HG03095 (cell line): ENCODE measurements around the gene NEGR1.

Experiments used
- ATAC-seq: cut with Tn5 transposase; IDR thresholded peaks from one replicate; pipeline ENCODE4 v1.9.1; 2021; ENCODE audit warnings: moderate library complexity; ENCODE audit not compliant: unreplicated experiment

Gene NEGR1

DNA sequence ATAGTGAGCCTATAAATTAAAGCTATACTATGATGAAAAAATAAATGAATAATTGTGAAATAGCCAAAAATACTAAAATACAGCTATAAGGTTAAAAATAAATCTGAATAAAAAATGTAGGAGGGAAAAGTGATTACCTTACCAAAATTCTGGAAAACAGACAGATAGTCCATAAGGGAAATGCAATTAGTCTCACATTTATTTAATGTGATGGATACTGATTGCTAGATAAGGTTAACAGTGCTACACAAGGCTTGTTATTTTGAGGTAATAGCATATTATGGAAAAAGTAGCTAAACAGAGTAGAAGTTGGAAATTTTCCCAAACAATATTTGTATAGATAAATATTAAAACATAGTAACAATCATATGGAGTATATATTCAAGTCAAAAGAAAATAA is 413.0 kb downstream of the NEGR1 start:
- ATAC-seq, result no peak

DNA sequence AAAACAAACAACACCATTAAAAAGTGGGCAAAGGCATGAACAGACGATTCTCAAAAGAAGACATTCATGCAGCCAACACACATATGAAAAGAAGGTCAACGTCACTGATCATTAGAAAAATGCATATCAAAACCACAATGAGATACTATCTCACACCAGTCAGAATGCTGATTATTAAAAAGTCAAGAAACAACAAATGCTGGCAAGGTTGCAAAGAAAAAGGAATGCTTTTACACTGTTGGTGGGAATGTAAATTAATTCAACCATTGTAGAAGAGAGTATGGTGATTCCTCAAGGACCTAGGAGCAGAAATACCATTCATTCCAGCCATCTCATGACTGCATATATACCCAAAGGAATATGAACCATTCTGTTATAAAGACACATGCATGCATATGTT is 419.6 kb downstream of the NEGR1 start:
- ATAC-seq, result no peak

DNA sequence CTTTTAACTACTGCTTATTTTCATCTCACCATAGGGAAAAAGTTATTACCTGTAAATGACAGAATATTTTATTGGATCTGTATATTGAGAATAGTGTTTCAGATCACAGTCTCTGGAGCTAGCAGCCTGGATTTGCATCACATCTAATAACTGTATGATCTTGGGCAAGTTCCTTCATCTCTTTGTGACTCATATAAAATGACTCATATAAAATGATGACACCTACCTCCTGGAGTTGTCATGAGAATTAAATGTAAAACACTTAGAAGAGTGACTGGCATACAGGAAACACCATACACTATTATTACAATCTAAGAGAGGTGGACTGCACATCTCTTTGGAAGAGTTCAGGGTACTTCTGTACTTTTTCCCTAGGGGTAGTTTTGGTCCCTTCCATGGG is 421.3 kb downstream of the NEGR1 start:
- no peak for ATAC-seq

DNA sequence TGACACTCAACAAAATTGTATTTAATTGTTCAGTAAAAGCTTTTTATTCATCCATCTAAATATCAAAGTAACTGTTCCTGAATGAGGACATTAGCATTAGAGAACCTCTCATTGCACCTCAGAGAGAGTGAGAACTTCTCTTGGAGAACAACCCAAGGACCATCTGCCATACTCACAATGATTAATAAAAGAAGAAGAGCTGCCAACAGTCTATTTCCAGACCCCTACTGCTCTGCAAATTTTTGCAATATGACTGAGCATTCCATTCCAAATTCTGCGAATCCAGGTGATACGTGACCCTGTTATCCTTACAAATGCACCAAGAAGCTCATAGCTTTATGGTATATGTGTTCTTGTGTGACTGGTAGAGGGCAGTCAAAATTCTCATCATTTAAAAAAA is 422.5 kb downstream of the NEGR1 start:
- no peak for ATAC-seq

DNA sequence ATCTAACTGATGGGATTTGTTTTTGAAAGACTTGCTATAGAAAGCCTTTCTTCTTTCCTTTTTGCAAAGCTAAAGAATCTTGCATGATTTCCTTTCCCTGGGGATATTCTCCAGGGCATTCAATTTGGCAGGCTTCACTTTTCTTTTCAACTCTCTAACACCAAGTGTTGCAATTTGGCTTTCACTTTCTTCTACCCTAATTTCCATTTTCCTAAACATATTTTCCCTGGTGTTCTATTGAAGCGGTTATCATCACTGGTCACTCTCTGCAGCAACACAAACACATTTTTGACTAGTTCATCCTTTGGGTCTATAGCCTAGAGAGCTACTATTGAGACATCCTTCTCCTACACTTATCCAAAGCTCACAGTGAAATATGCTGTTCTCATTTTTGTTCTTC is 424.5 kb downstream of the NEGR1 start:
- no peak for ATAC-seq

DNA sequence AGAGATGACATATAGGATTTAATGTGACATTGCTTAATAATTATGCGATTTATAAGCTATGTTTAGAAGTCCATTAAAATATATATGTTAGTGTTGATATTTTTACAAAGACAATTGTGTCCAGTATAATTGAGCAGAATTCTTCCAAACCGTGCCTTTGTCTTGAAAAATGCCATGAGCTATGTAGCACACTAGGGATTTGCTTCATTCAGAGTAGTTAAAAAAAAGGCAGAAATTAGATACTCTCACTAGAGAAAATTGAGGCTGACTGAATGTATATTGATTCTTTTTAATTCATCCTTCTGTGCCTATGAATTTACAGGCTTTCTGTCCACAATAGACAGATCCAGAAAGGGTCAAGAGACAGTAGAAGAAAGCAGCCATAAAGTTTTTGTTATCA is 429.0 kb downstream of the NEGR1 start:
- ATAC-seq, result no peak

DNA sequence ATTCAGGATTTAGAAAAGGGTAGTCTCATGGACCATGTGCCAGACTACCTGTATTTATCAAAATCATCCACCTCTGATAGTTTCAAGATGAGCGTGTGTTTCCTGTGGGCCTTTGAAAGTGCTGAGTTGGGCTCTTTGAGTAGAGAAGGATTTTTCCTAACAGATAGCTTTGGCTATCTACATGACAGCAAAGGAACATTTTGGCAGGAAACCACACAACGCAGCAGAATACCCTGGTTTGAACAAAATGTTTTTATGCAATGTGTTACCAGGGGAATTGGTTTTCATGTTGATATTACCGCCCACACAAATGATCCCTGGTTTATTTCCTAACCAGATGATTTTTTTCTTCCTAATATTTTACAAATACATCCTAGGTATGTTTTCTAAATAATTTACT is 431.4 kb downstream of the NEGR1 start:
- no peak for ATAC-seq

DNA sequence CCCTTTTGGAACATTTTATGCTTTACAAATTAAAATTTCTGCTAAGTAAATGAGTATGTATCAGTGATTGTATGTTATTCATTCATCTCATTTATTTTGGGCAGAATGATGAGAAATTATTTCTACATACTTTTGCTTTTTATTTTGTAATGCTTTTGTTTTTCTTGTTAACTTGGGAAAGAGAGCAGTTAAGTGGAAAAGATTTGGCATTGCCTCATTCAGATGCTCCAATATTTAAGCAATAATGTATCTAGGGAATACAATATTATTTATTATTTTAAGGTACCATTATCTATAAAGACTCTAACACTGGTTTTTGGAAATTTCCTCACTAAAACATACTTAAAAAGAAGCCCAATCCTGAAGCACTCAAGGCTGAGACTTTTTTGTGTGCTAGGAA is 431.8 kb downstream of the NEGR1 start:
- no peak for ATAC-seq

DNA sequence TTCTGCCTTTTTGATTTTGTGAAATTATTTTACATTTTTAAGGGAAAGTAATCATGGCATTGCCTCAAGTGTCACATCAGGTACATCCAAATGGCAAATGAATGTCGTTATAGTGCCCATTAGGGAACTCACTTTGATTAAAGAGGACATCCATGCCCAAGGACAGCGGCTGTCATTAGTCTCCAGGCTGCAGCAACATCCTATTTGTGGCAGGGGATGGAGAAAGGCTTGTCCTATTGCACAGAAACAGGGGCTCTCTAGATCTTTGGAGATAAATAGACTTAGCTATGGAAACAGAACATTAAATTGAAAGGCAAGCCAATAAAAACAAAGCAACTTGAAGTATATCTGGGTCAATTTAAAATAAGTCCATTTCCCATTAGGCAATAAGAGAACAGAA is 439.3 kb downstream of the NEGR1 start:
- no peak for ATAC-seq

DNA sequence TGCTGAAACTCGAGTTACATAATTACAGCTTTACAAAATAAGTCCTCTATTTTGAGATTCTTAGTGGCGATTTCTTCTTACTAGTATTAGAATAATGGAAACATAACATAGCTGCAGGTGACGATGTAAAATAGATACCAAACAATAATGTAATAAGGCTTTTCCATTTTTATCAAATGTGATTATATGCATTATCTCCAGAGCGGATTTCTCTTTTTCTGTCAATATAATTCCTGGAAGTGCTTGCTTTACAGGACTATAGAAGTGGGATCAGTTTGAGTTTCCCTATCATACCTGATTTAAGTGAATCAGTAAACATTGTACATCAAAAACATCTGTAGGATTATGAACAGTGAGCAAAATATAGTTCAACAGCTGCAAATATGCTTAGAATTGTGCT is 442.5 kb downstream of the NEGR1 start:
- no peak for ATAC-seq

DNA sequence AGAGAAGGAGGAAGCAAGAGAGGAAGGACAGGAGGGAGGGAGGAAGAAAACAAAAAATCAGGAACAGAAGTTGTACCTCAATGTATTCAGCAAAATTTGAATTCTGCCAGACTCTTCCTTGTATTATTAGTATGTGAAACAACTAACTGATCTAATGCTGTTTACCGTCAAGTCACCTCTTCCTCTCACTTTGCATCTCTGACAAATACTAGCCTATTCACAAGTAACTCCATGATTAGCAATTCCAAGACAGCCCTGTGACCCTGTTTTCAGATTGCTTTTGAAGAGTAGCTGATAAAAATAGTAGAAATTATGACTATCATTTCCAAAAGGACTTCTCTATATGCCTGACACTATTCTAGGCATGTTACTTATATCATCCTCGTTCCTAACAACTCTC is 445.4 kb downstream of the NEGR1 start:
- ATAC-seq, result no peak

DNA sequence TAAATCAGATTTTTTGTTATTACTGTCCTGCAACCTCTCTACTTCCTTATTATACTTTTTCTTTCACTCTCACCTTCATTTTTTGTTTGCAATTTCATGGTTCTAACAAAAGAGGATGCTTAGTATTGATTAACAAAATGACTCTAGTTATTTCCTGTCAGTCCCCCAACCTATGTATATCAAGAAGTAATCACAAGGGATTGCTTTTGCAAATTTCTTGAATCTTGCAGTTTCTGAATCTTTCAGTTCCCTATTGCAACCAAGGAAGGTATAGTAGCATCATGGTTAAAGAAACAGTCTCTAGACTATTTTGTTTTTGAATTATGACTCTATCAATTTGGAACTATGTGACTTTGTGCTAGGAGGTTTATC is 446.9 kb downstream of the NEGR1 start:
- ATAC-seq, result peak; percentile 62

DNA sequence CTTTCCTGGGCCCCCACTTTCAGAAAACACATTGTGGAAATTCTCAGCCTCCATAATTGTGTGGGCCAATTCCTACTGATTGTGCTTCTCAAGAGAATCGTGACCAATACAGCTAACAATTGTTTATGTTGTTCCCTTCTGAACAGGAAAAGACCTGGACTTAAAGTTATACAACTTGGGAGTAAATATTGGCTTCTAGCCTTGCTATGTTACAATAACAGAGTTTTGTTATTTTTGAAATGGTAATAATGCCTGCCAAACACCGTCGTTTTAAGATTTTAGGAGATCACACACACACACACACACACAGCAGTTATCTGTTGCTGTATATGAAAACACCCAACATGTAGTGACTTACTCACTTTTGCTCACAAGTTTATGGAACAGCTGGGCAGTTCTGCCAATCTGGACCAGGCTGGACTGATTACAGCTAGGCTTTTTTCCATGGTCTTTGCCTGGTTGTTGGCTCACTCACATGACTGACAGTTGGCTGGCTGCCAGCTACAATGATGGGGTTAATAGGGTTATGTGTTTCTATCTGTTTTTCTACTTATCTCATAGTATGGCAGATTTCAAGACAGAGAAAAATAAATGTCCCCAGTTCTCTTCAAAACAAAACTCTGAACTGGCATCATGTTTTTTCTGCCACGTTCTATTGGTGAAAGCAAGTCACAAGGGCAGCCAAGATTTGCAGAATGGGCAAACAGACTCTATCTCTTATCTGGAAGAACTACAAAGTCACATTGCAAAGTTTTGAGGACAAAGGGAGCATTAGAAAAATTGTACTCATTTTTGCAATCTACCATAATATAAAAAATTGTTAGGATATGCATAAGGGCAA is 447.5 kb downstream of the NEGR1 start:
- no peak for ATAC-seq

DNA sequence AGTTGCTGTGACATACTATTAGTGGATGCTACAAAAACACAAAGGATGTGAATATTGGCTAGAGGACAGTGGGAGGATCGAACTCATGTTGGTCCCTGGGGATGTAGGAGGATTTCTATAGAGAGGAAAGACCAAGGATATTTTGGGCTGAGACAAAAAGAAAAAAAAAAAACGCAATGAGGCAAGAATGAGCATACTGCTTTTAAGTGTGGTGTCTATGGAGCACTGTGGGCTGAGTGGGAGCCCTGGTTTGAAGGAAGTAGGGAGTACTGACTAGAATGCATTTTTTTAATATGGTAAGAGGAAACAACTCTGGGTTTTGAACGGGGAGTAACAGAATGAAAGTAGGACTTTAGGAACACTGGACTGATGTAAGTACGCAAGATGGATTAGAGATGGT is 450.7 kb downstream of the NEGR1 start:
- no peak for ATAC-seq

DNA sequence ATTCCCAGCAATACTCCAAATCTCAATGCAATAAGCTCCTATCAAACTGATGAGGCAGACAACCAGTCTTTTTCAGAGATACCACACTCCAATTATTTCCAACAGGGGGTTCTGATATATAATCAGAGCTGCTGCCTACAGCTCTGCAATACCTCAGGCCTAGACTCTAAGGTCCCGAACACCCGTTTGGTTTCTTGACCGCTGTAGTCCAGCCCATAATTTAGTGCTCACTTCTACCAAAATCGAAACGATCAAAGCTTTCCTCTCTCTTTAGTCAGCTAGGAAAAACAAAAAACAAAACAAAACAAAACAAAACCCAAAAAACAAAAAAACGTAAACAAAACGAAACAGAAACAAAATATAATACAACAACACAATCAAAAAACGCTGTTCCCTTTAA is 453.0 kb downstream of the NEGR1 start:
- no peak for ATAC-seq

DNA sequence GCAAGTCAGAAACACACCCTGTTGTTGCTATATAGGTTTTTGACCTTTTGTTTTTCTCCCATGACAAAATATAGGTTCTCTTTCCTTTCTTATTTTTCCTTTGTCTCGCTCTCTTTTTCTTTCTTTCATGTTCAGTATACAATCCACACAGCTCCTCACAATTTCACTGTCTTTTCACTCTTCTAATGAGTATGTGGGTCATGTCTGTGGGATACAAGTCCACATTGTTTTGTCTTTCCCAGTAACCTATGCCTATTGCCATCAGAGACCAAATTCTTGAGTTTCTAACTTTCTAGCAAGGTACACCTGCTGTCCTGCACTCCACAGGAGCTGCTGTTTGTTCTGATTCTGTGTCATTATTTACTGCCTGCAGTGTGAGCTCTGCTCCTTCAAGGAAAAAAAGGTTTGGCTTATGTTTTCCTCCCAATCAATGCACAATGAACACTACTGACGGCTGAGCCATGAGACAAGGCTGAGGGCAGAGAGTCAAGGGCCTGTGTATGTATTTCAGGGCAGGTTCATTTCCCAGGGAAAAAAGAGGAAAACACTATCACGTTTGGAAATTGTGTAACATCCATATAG is 453.8 kb downstream of the NEGR1 start:
- no peak for ATAC-seq

DNA sequence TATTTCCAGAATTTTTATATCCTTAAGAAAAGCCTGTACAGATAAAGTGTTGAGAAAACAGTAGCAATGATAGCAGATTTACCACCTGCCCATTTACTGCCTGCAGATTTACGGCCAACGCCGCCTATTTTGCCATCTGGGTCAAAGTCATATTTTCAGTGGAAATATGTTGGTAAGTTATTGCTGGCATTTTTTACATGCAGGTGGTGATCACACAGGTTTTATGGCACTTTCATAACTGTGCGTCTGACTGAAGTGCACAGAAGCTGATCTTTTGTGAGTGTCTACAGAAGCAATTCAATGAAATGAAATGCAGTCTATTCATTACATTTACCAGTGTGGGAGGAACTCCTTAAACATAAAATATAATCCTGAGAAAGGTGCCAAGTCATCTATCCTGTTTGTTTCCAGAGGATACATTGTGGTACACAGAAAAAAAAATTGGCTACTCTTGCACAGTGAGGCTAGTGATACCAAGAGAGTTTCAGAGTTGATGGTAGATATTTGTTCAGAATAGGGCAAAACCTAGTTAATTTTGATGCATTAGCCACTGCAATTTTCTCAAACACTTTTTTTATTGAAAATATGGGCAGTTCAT is 458.5 kb downstream of the NEGR1 start:
- ATAC-seq, result no peak

DNA sequence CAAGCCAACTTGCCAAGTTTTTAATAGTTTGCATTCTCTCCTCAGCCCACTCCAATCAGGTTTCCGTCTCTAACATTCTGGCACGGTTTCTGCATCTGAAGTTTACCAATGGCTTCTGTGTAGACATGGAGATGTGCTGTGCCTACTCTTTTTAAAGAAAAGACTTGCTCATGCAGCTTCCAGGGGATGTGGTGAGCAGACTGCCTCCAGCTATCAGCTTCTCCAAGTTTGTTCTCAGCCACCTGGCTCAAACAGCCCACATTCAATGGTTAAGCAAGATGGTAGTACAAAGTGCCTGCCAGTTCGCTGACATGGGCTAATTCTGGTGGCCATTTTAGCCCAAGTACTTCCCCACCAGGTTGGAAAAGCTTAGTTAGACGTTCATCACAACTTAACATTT is 465.3 kb downstream of the NEGR1 start:
- no peak for ATAC-seq

DNA sequence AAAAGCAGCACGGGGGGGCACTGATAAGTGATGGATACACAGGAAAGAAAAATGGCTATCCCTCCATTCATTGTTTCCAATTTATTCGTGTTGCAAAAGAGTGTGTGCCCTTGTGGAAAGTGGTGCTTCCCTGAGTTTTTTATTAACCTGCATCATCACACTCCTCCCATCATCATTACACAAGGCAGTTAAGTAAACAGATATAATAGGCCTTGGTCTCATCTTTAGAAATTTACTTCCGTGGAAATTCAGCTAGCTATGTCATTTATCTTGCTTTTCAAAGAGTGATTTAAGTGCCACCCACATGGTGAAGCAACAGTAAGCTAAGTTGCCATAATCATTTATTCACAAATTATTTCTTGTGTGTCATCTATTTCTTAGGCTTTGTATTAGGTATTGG is 473.3 kb downstream of the NEGR1 start:
- ATAC-seq, result no peak

DNA sequence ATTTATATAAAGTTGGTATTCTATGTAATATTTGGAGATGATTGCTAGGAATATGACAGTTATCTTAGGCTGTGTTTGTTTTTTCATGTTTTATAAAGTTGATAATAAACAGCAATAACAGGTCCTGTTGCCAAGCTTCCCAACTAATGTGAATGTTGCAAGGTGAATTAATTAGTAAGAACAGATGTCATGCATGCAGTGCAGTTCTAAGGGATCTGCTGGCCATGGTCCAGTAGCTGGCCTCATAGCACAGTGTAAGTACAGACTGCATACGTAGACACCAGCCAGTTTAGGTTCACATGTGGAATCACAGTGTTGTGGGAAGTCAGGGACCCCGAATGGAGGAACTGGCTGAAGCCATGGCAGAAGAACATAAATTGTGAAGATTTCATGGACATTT is 478.2 kb downstream of the NEGR1 start:
- ATAC-seq, result no peak

DNA sequence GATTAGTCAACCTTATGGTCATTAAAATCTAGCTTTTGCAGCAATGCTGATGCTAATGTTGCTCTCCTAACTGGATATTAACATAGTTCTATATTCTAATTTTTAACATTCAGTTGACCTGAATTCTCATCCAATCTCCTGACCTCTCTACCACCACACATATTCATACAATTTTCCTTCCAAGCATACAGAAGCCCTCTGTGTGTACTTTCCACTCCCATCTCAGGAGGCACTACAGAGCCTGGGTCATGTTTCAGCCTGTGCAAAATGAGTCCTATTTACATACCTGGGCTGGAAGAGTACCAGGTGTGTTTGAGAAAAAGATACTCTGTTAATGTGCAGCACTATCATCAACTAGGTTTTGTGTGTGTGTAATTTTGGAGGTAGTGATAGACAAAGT is 486.3 kb downstream of the NEGR1 start:
- ATAC-seq, result no peak

DNA sequence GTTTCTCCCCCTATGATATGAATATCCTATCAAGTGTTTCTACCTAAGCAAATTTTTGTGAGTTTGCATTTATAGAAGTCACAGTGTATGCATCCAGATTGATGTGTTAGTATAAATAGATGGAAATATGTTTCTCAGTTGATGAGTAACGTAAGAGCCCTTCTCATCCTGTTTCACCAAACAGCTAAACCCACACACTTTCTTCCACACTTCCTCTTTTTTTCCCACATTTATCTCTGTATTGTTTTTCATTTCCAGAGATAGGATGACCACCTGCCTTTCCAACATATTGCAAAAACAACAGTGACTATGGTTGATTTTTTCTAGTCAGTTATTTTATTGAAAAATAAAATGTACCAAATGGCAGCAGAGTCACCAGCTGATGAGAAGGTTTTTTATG is 490.1 kb downstream of the NEGR1 start:
- ATAC-seq, result no peak

DNA sequence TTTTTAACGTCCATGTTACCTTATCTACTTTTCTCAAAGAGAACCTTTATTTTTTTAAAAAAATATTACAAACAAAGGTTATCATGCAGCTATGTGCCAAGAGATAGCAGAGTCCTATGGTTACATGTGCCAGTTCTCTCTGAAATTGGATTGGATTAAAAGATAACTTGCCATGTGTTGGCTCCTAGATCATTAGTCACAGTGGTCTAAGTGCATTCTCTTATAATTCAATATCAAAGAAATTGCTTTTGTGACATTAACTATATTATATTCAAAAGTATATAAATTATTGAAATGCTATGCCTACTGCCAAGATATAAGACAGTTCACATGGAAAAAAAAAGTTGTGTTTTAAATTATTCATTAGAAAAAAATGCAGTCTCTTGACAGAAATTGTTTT is 494.2 kb downstream of the NEGR1 start:
- ATAC-seq, result no peak
